ENCODE measurements around the gene APELA.

APELA gene

GRCh38 chr4:164876700-164877324 lies at the start of gene APELA:
Gene APELA, plus strand, starts transcription at chr4:164877178. Its CDS starts 154 bp downstream, at chr4:164877332.
- DNase-seq = peak; percentile 28
- in situ Hi-C loops (cut with MboI; ENCODE audit: low pct_unique_long_range_greater_than_20kb, low sequenced_read_pairs) = no loop called here

GRCh38 chr4:164828955-164829354 lies 48.0 kb upstream of the APELA start:
- in situ Hi-C loops (cut with MboI; ENCODE audit: low pct_unique_long_range_greater_than_20kb, low sequenced_read_pairs) = no loop called here
- DNase-seq = no peak

GRCh38 chr4:164846566-164846965 lies 30.4 kb upstream of the APELA start:
- in situ Hi-C loops (cut with MboI; ENCODE audit: low pct_unique_long_range_greater_than_20kb, low sequenced_read_pairs) = no loop called here

GRCh38 chr4:164847016-164847415 lies 30.0 kb upstream of the APELA start:
- DNase-seq = no peak
- in situ Hi-C loops (cut with MboI; ENCODE audit: low pct_unique_long_range_greater_than_20kb, low sequenced_read_pairs) = no loop called here

More at GRCh38 chr4:164846566-164846965, 30.4 kb upstream of the APELA start:
- DNase-seq = no peak

- in situ Hi-C loops (cut with MboI; ENCODE audit: low pct_unique_long_range_greater_than_20kb, low sequenced_read_pairs) = no loop called here
- DNase-seq = no peak
These were observed 28.9 kb upstream of the APELA start for GRCh38 chr4:164847967-164848649.

- in situ Hi-C loops (cut with MboI; ENCODE audit: low pct_unique_long_range_greater_than_20kb, low sequenced_read_pairs) = no loop called here
These were observed 20.6 kb upstream of the APELA start for GRCh38 chr4:164856396-164856795.

GRCh38 chr4:164866817-164867490 lies 10.0 kb upstream of the APELA start:
- DNase-seq = no peak
- in situ Hi-C loops (cut with MboI; ENCODE audit: low pct_unique_long_range_greater_than_20kb, low sequenced_read_pairs) = no loop called here

More at GRCh38 chr4:164856396-164856795, 20.6 kb upstream of the APELA start:
- no peak for DNase-seq

GRCh38 chr4:164871673-164872072 lies 5.3 kb upstream of the APELA start:
- in situ Hi-C loops (cut with MboI; ENCODE audit: low pct_unique_long_range_greater_than_20kb, low sequenced_read_pairs) = no loop called here
- DNase-seq = no peak

- in situ Hi-C loops (cut with MboI; ENCODE audit: low pct_unique_long_range_greater_than_20kb, low sequenced_read_pairs) = no loop called here
- DNase-seq = no peak
These were observed 4.5 kb upstream of the APELA start for GRCh38 chr4:164872481-164872880.

GRCh38 chr4:164874789-164875188 lies 2.2 kb upstream of the APELA start:
- no peak for DNase-seq
- in situ Hi-C loops (cut with MboI; ENCODE audit: low pct_unique_long_range_greater_than_20kb, low sequenced_read_pairs) = no loop called here

GRCh38 chr4:164880489-164881262 lies 3.7 kb downstream of the APELA start:
- in situ Hi-C loops (cut with MboI; ENCODE audit: low pct_unique_long_range_greater_than_20kb, low sequenced_read_pairs) = no loop called here

GRCh38 chr4:164888096-164888715 lies 11.2 kb downstream of the APELA start:
- no peak for DNase-seq
- in situ Hi-C loops (cut with MboI; ENCODE audit: low pct_unique_long_range_greater_than_20kb, low sequenced_read_pairs) = no loop called here

More at GRCh38 chr4:164880489-164881262, 3.7 kb downstream of the APELA start:
- no peak for DNase-seq

- in situ Hi-C loops (cut with MboI; ENCODE audit: low pct_unique_long_range_greater_than_20kb, low sequenced_read_pairs) = no loop called here
- no peak for DNase-seq
These were observed 13.7 kb downstream of the APELA start for GRCh38 chr4:164890691-164891090.

- no peak for DNase-seq
- in situ Hi-C loops (cut with MboI; ENCODE audit: low pct_unique_long_range_greater_than_20kb, low sequenced_read_pairs) = no loop called here
These were observed 15.0 kb downstream of the APELA start for GRCh38 chr4:164892018-164892417.

- in situ Hi-C loops (cut with MboI; ENCODE audit: low pct_unique_long_range_greater_than_20kb, low sequenced_read_pairs) = no loop called here
- DNase-seq = no peak
These were observed 17.7 kb downstream of the APELA start for GRCh38 chr4:164894702-164895101.

GRCh38 chr4:164902608-164903007 lies 25.6 kb downstream of the APELA start:
- no peak for DNase-seq
- in situ Hi-C loops (cut with MboI; ENCODE audit: low pct_unique_long_range_greater_than_20kb, low sequenced_read_pairs) = no loop called here

- no peak for DNase-seq
- in situ Hi-C loops (cut with MboI; ENCODE audit: low pct_unique_long_range_greater_than_20kb, low sequenced_read_pairs) = no loop called here
These were observed 27.4 kb downstream of the APELA start for GRCh38 chr4:164904336-164904735.

GRCh38 chr4:164904941-164905340 lies 28.0 kb downstream of the APELA start:
- in situ Hi-C loops (cut with MboI; ENCODE audit: low pct_unique_long_range_greater_than_20kb, low sequenced_read_pairs) = no loop called here
- no peak for DNase-seq

- in situ Hi-C loops (cut with MboI; ENCODE audit: low pct_unique_long_range_greater_than_20kb, low sequenced_read_pairs) = no loop called here
- no peak for DNase-seq
These were observed 29.4 kb downstream of the APELA start for GRCh38 chr4:164906368-164906767.
